GM12878 (cell line): ENCODE measurements around the gene MALT1. TPM values are rescaled to one million over a fixed set of nuclear protein-coding genes. Genes with fewer than 3 reads are reported as not detected.

Experiments used
- ATAC-seq: fragments of 200-7000 bp; cut with Tn5 transposase; 3 replicates; pipeline ENCODE4 v1.9.1; 2020; ENCODE audit warnings: mild to moderate bottlenecking, moderate library complexity
- BruUV-seq: library from RNA; stranded (reverse); fragments of 400-500 nt; replicated peaks from 2 replicates; lab custom pipeline; 2021; lab: Mats Ljungman, UMichigan
- CTCF ChIA-PET: fragments of 300-600 bp; sonication (Branson Sonifier 250); formaldehyde crosslinking; extraction: SDS; loops from one replicate; lab custom pipeline; 2021; ENCODE audit warnings: inconsistent platforms; lab: Yijun Ruan, JAX
- POLR2A ChIA-PET: fragments of 350-600 bp; formaldehyde crosslinking; extraction: SDS; loops from one replicate; lab custom pipeline; 2021; ENCODE audit warnings: inconsistent platforms; lab: Charles Lee
- RAD21 ChIA-PET: fragments of 300-600 bp; sonication (Branson Sonifier 250); formaldehyde crosslinking; loops from one replicate; lab custom pipeline; 2023; ENCODE audit warnings: antibody characterized with exemption; ENCODE audit not compliant: unreplicated experiment; lab: Charles Lee
- SMC1A ChIA-PET: fragments of 300-600 bp; sonication (Branson Sonifier 250); formaldehyde crosslinking; loops from one replicate; lab custom pipeline; 2023; ENCODE audit not compliant: unreplicated experiment, uncharacterized antibody; lab: Charles Lee
- DNase-seq: peaks from one replicate; pipeline ENCODE4 v3.0.0-alpha.2; 2011; ENCODE audit warnings: low read depth, low spot score
- FAIRE-seq: peaks from 3 replicates; lab custom pipeline; 2011; peaks lifted over from hg19 to GRCh38; lab: Jason Lieb, UNC
- H2AFZ ChIP-seq: 2 replicates; pipeline ENCODE4 v1.6.0; 2011; ENCODE audit warnings: low read depth, low read length, control low read depth; ENCODE audit not compliant: control insufficient read depth
- H3K27ac ChIP-seq: 2 replicates; pipeline ENCODE4 v1.5.1; 2011; ENCODE audit warnings: control low read depth; ENCODE audit not compliant: control insufficient read depth, insufficient read depth
- H3K27me3 ChIP-seq, 2 experiments: replicated peaks in 1 of 2; 2 replicates each; pipeline versions ENCODE4 v1.6.0 to v1.6.1; 2011; ENCODE audit warnings: low read length in 1 of 2; ENCODE audit not compliant: control insufficient read depth in 2 of 2, insufficient read depth in 2 of 2
- H3K36me3 ChIP-seq, 2 experiments: 2 replicates each; pipeline ENCODE4 v1.5.1; 2011; ENCODE audit warnings: low read length in 1 of 2; ENCODE audit not compliant: control insufficient read depth in 2 of 2, insufficient read depth in 2 of 2
- H3K4me1 ChIP-seq: 2 replicates; pipeline ENCODE4 v1.6.1; 2011; ENCODE audit warnings: mild to moderate bottlenecking, low read length, moderate library complexity, mixed read lengths; ENCODE audit not compliant: control insufficient read depth, insufficient read depth
- H3K4me2 ChIP-seq: 2 replicates; pipeline ENCODE4 v1.6.0; 2011; ENCODE audit warnings: control low read depth; ENCODE audit not compliant: control insufficient read depth, insufficient read depth
- H3K4me3 ChIP-seq: fragments of 200-600 bp; sonication (generic); 2 replicates; pipeline ENCODE4 v1.5.1; 2016
- H3K79me2 ChIP-seq: 2 replicates; pipeline ENCODE4 v1.6.0; 2011; ENCODE audit warnings: low read length; ENCODE audit not compliant: control insufficient read depth, insufficient read depth
- H3K9ac ChIP-seq: 2 replicates; pipeline ENCODE4 v1.8.0; 2011; ENCODE audit warnings: low read length, control low read depth, mixed read lengths; ENCODE audit not compliant: control insufficient read depth, insufficient read depth
- H3K9me3 ChIP-seq: replicated peaks from 3 replicates; pipeline ENCODE4 v1.5.1; 2011; ENCODE audit warnings: mild to moderate bottlenecking, low read length; ENCODE audit not compliant: control insufficient read depth, insufficient read depth
- H4K20me1 ChIP-seq: 2 replicates; pipeline ENCODE4 v1.6.0; 2011; ENCODE audit not compliant: control insufficient read depth, insufficient read depth
- CHD4 ChIP-seq: fragments of 200-600 bp; sonication (generic); IDR thresholded peaks from 2 replicates; pipeline ENCODE4 v1.6.1; 2016; ENCODE audit warnings: mild to moderate bottlenecking
- CREB1 ChIP-seq: IDR thresholded peaks from 2 replicates; pipeline ENCODE4 v1.6.1; 2012; ENCODE audit warnings: low read depth, mild to moderate bottlenecking, inconsistent platforms
- HCFC1 ChIP-seq: fragments of 150-350 bp; IDR thresholded peaks from 2 replicates; pipeline ENCODE4 v1.6.1; 2014; ENCODE audit warnings: low read length
- IKZF1 ChIP-seq: fragments of 450-650 bp; conservative IDR thresholded peaks from 2 replicates; pipeline ENCODE4 v1.6.1; 2017; ENCODE audit warnings: antibody characterized with exemption, mild to moderate bottlenecking
- SKIL ChIP-seq: fragments of 450-650 bp; IDR thresholded peaks from 2 replicates; pipeline ENCODE4 v1.6.1; 2017; ENCODE audit warnings: mild to moderate bottlenecking, low read depth, inconsistent platforms; ENCODE audit not compliant: poor library complexity, severe bottlenecking
- SMC3 ChIP-seq: IDR thresholded peaks from 2 replicates; pipeline ENCODE4 v1.6.1; 2011; ENCODE audit warnings: low read length, improper control_type of control experiment, borderline replicate concordance
- STAT3 ChIP-seq: IDR thresholded peaks from 2 replicates; pipeline ENCODE4 v1.6.1; 2011; ENCODE audit warnings: low read depth, low read length, improper control_type of control experiment
- ZNF622 ChIP-seq: fragments of 450-650 bp; IDR thresholded peaks from 2 replicates; pipeline ENCODE4 v1.6.1; 2017; ENCODE audit warnings: mild to moderate bottlenecking, inconsistent platforms
- WGBS: methylation state at CpG from one replicate; pipeline ENCODE4 v1.1.6; 2016; ENCODE audit warnings: low lambda C conversion rate; ENCODE audit not compliant: insufficient replicate concordance, insufficient coverage; ENCODE audit errors: missing lambda C conversion rate; 5-methylcytosine and 5-hydroxymethylcytosine counted together
- in situ Hi-C: fragments of 300-500 bp; cut with MboI; formaldehyde crosslinking; loops from 9 replicates; pipeline ENCODE4 v1.14.3; 2018; ENCODE audit warnings: mixed read lengths
- intact Hi-C: fragments of 100-400 bp; cut with micrococcal nuclease; formaldehyde crosslinking; loops from one replicate; pipeline ENCODE4 v1.14.2; 2022; ENCODE audit not compliant: unreplicated experiment
- polyA plus RNA-seq, 11 experiments: library from polyadenylated mRNA; depleted of rRNA in 4 of 11; unstranded in 6 of 11; stranded (reverse) in 5 of 11; fragments of >200 nt; fragmentation: Nextera tagmentation in 4 of 11; fragmentation: Illumina TruSeq in 1 of 11; extraction: Ambion mirVana in 4 of 11; extraction: Trizol in 1 of 11; gene quantifications; 1 replicate in 1 of 11; 2 replicates in 10 of 11; pipeline versions ENCODE4 v1.2.1 to v1.2.3, GENCODE V29; 2011 to 2016; ENCODE audit warnings: inconsistent platforms in 2 of 11, missing spikeins in 2 of 11, low read depth in 1 of 11
- total RNA-seq, 4 experiments: library from RNA; depleted of rRNA in 3 of 4; stranded (reverse); fragments of >200 nt in 3 of 4; fragmentation: Illumina TruSeq in 1 of 4; extraction: Trizol in 1 of 4; gene quantifications; 2 replicates each; pipeline versions ENCODE4 v1.2.1 to v1.2.3, GENCODE V29; 2013 to 2021

Gene MALT1
- total and polyA plus RNA-seq, 10 of the 15 experiments (the other 5 are each of a cell fraction or from before 2014, with no cell fraction given): 17.6 to 126 (median 45.4) TPM

- intact Hi-C loops (no loop called here), in situ Hi-C loops (no loop called here)
- H3K4me3 ChIP-seq: no peak overlapping the region
- no peak overlapping the region for H3K4me2 ChIP-seq
- no peak overlapping the region for H3K9ac ChIP-seq
- DNase-seq: no peak
- ATAC-seq: no peak
- peaks cover 2 to 39% of the 10 kb centered on the region in 2 experiments for H3K36me3 ChIP-seq
- H2AFZ ChIP-seq: no peak overlapping the region
- H3K9me3 ChIP-seq: no peaks in the 10 kb centered on the region
- 100% methylated on average over 2 of the region's 2 CpGs for WGBS
- TF ChIP-seq ZNF622 (no peak), SKIL (no peak), IKZF1 (no peak), SMC3 (no peak)
- H4K20me1 ChIP-seq: no peaks in the 10 kb centered on the region
- no peaks in the 10 kb centered on the region for H3K4me1 ChIP-seq
- H3K27ac ChIP-seq: no peak overlapping the region
- SMC1A ChIA-PET: interaction anchor here (2.6 kb wide), 1 partner anchor 19 kb away, joined by 5 read pairs; no protein-coding TSS in a partner anchor
- no peaks in the 10 kb centered on the region for H3K27me3 ChIP-seq
- FAIRE-seq: no peak
- CTCF ChIA-PET: interaction anchor here (0.7 kb wide), 1 partner anchor 20 kb away, joined by 4 read pairs; no protein-coding TSS in a partner anchor
- RAD21 ChIA-PET: no interaction called here
- POLR2A ChIA-PET: no interaction called here
- no peaks in the 10 kb centered on the region for H3K79me2 ChIP-seq
- no TSS peak for BruUV-seq
Observed at GRCh38 chr18:58730618-58731017, 59.4 kb downstream of the MALT1 start.

- ChIA-PET CTCF (no interaction called here), POLR2A (no interaction called here), SMC1A (interaction anchor here (0.8 to 2.6 kb wide), 6 partner anchors 17 to 199 kb away, joined by 3 to 5 read pairs (median 3); partner anchors contain the start of gene MALT1), RAD21 (no interaction called here)
- DNase-seq (no peak), ATAC-seq (no peak)
- intact Hi-C loops: no loop called here
- no peak overlapping the region for H3K4me3 ChIP-seq
- H3K36me3 ChIP-seq: peaks cover 3 to 44% of the 10 kb centered on the region in 2 experiments
- H3K27ac ChIP-seq: no peak overlapping the region
- no peak overlapping the region for H3K4me2 ChIP-seq
- 100% methylated on average over 2 of the region's 2 CpGs for WGBS
- no peaks in the 10 kb centered on the region for H3K9me3 ChIP-seq
- H2AFZ ChIP-seq: no peak overlapping the region
- in situ Hi-C loops: no loop called here
- no peaks in the 10 kb centered on the region for H4K20me1 ChIP-seq
- no peak for TF ChIP-seq HCFC1
- no peak for TF ChIP-seq STAT3
- TF ChIP-seq CHD4: no peak
- TF ChIP-seq CREB1: no peak
- TF ChIP-seq, all 136 proteins: peak for 0
- no TSS peak for BruUV-seq
- FAIRE-seq: no peak
- no peak overlapping the region for H3K9ac ChIP-seq
- H3K27me3 ChIP-seq: no peaks in the 10 kb centered on the region
- H3K79me2 ChIP-seq: no peaks in the 10 kb centered on the region
- H3K4me1 ChIP-seq: no peaks in the 10 kb centered on the region
Observed at GRCh38 chr18:58732471-58732870, 61.2 kb downstream of the MALT1 start.
